Breast epithelium (tissue), 4 donors: ENCODE data around the gene MUC5AC. TPM values are rescaled to one million over a fixed set of nuclear protein-coding genes. Genes with fewer than 3 reads are reported as not detected.

Source experiments
- DNase-seq, 2 donors: peaks; one replicate each; pipeline ENCODE4 v3.0.0-alpha.2; 2019; ENCODE audit warnings: low spot score in 2 of 2
- H3K27ac ChIP-seq, 2 donors: fragments of 200-600 bp; sonication (generic) in 1 of 2; one replicate each; pipeline ENCODE4 v1.5.1; 2016 to 2019; ENCODE audit warnings: mild to moderate bottlenecking in 1 of 2
- H3K27me3 ChIP-seq, 2 donors: fragments of 200-600 bp; sonication (generic) in 1 of 2; one replicate each; pipeline versions ENCODE4 v1.5.1 to v1.6.0; 2017 to 2019; ENCODE audit warnings: control low read depth in 1 of 2, mild to moderate bottlenecking in 1 of 2
- H3K36me3 ChIP-seq: fragments of 200-600 bp; one replicate; pipeline ENCODE4 v1.5.1; 2019
- H3K4me1 ChIP-seq, 2 donors: fragments of 200-600 bp; sonication (generic); one replicate each; pipeline ENCODE4 v1.5.1; 2016 to 2019; ENCODE audit warnings: control low read depth in 1 of 2
- H3K4me3 ChIP-seq, 3 donors: fragments of 200-600 bp; sonication (generic); 1 replicate in 2 of 3; 2 replicates in 1 of 3; pipeline ENCODE4 v1.5.1; 2016 to 2019; ENCODE audit warnings: mild to moderate bottlenecking in 3 of 3, moderate library complexity in 2 of 3
- H3K9me3 ChIP-seq, 2 donors: fragments of 200-600 bp; sonication (generic) in 1 of 2; one replicate each; pipeline ENCODE4 v1.5.1; 2016 to 2019; ENCODE audit warnings: control low read depth in 1 of 2
- CTCF ChIP-seq, 3 donors: fragments of 450-650 bp; IDR thresholded peaks; one replicate each; pipeline ENCODE4 v1.5.1; 2016 to 2017; ENCODE audit warnings: antibody characterized with exemption in 3 of 3, mild to moderate bottlenecking in 3 of 3, moderate library complexity in 3 of 3
- POLR2A ChIP-seq: fragments of 450-650 bp; IDR thresholded peaks from one replicate; pipeline ENCODE4 v1.6.1; 2016; ENCODE audit warnings: antibody characterized with exemption, mild to moderate bottlenecking, moderate library complexity
- POLR2AphosphoS5 ChIP-seq, 3 donors: sonication (generic); formaldehyde crosslinking; IDR thresholded peaks; one replicate each; pipeline ENCODE4 v1.6.1; 2017; ENCODE audit warnings: antibody characterized with exemption in 3 of 3
- intact Hi-C: fragments of 100-400 bp; cut with DNase I; formaldehyde crosslinking; loops from one replicate; pipeline ENCODE4 v1.15.1; 2023; ENCODE audit warnings: low total_unique reads
- total RNA-seq, 3 donors: library from RNA; depleted of rRNA; stranded (reverse); fragments of >200 nt; gene quantifications; one replicate each; pipeline ENCODE4 v1.1.0, GENCODE V29; 2016

MUC5AC gene
- total RNA-seq, 3 donors from 2014 or later: not detected

GRCh38 chr11:1235901-1236315 is 78.2 kb downstream of the MUC5AC start:
- no peak for TF ChIP-seq POLR2A
- no peak for TF ChIP-seq POLR2AphosphoS5 (IDR thresholded peaks at IDR 0.05)
- no peak for TF ChIP-seq CTCF (IDR thresholded peaks at IDR 0.05)
- H3K27ac ChIP-seq: no peak overlapping the region
- no peak for DNase-seq
- no peaks in the 10 kb centered on the region for H3K36me3 ChIP-seq
- intact Hi-C loops: loop anchor here (1.0 kb wide), 1 partner anchor 24 kb away; no protein-coding TSS in a partner anchor
- H3K4me3 ChIP-seq: no peak overlapping the region
- H3K27me3 ChIP-seq: peaks cover 0 to 24% of the 10 kb centered on the region in 2 donors
- H3K9me3 ChIP-seq: no peaks in the 10 kb centered on the region
- no peaks in the 10 kb centered on the region for H3K4me1 ChIP-seq

- H3K36me3 ChIP-seq: no peaks in the 10 kb centered on the region
- H3K27me3 ChIP-seq: peaks cover 0 to 18% of the 10 kb centered on the region in 2 donors
- no peak overlapping the region for H3K4me3 ChIP-seq
- H3K4me1 ChIP-seq: no peaks in the 10 kb centered on the region
- TF ChIP-seq POLR2AphosphoS5 (IDR thresholded peaks at IDR 0.05) (no peak), POLR2A (no peak), CTCF (IDR thresholded peaks at IDR 0.05) (no peak)
- DNase-seq: no peak
- intact Hi-C loops: loop anchor here (1.0 kb wide), 1 partner anchor 24 kb away; no protein-coding TSS in a partner anchor
- no peaks in the 10 kb centered on the region for H3K9me3 ChIP-seq
- H3K27ac ChIP-seq: no peak overlapping the region
These were observed 78.8 kb downstream of the MUC5AC start for GRCh38 chr11:1236316-1237127.

GRCh38 chr11:1237128-1237580 is 79.4 kb downstream of the MUC5AC start:
- Histone ChIP-seq H3K4me1 (no peaks in the 10 kb centered on the region), H3K27me3 (peaks cover 0 to 12% of the 10 kb centered on the region in 2 donors), H3K4me3 (no peak overlapping the region), H3K36me3 (no peaks in the 10 kb centered on the region), H3K9me3 (peaks cover 0 to 3% of the 10 kb centered on the region in 2 donors), H3K27ac (no peak overlapping the region)
- TF ChIP-seq CTCF (IDR thresholded peaks at IDR 0.05): no peak
- no peak for TF ChIP-seq POLR2AphosphoS5 (IDR thresholded peaks at IDR 0.05)
- TF ChIP-seq POLR2A: no peak
- intact Hi-C loops: no loop called here
- no peak for DNase-seq

GRCh38 chr11:1237851-1238250 is 80.1 kb downstream of the MUC5AC start:
- intact Hi-C loops: no loop called here
- H3K9me3 ChIP-seq: peaks cover 0 to 3% of the 10 kb centered on the region in 2 donors
- no peaks in the 10 kb centered on the region for H3K4me1 ChIP-seq
- no peaks in the 10 kb centered on the region for H3K36me3 ChIP-seq
- TF ChIP-seq CTCF (IDR thresholded peaks at IDR 0.05) (no peak), POLR2A (no peak), POLR2AphosphoS5 (IDR thresholded peaks at IDR 0.05) (no peak)
- no peak overlapping the region for H3K27ac ChIP-seq
- DNase-seq: no peak
- H3K27me3 ChIP-seq: peaks cover 0 to 7% of the 10 kb centered on the region in 2 donors
- no peak overlapping the region for H3K4me3 ChIP-seq
